GM18907 (cell line): ENCODE results near the gene CAMK1D.

Experiments
- ATAC-seq: cut with Tn5 transposase; IDR thresholded peaks from one replicate; pipeline ENCODE4 v1.9.1; 2021; ENCODE audit warnings: mild to moderate bottlenecking, moderate library complexity; ENCODE audit not compliant: unreplicated experiment

The CAMK1D gene

DNA sequence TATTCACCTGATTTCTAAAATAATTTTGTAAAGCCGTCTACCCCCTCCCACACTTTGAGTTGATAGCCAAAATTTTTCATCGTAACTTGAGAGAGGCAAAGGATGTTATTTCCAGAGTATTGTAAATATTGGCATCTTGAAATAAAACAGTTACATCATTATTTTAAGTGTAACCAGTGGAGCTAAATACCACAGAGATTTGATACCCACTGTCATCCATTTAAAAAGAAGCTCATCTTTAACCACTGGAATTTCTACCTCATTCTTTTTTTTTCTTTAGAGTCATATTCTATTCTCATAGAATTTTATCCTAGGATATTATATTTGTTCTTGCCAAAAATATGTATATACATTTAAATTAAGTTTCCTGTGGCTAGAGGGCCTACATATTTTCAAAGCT, 48.6 kb downstream of the CAMK1D start:
- ATAC-seq = no peak

DNA sequence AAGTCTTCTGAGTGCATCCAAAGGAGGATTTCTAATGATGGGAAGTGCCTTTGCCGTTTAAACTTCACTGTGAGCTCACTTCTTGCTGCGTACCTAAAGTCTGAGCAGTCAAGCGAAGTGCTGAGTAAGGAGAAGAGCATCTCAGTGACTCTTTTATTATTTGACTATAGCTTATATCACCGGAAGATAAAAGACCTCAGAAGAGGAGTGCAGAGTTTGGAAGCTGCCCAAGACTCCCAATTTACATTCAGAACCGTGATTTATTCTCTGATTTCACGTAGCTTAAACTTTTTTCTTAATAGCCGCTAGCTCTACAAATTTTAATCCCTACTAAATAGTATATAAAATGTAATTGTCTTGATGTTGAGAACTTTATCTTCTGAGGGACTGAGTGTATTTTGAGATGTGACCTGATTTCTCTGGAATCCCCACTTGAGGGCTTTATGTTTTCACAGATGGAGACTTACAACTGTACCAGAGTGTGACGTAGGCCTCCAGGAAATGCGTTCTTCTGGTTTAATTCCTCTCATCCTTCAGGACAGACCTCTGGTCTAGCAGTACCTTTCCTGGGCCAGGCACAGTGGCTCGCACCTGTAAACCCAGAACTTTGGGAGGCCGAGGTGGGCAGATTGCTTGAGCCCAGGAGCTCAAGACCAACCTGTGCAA, 51.1 kb downstream of the CAMK1D start:
- no peak for ATAC-seq

DNA sequence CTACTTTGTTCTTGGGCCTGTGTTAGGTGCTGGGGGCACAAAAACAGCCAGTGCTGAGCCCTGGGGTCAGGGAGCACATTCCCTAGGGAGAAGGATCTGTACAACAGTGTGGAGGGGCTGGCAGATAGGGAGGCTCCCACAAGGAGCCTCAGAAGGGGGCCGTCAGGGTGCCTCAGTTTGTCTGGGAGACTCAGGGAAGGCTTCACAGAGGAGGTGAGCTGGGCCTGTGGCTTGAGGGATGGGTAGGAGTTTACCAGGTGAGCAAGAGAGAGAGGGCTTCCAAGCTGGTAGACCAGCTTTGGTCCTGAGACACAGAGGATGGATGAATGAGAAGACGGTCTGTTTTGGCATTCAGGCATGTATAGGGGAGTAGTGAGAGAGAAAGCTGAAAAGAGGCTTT, 52.1 kb downstream of the CAMK1D start:
- no peak for ATAC-seq

DNA sequence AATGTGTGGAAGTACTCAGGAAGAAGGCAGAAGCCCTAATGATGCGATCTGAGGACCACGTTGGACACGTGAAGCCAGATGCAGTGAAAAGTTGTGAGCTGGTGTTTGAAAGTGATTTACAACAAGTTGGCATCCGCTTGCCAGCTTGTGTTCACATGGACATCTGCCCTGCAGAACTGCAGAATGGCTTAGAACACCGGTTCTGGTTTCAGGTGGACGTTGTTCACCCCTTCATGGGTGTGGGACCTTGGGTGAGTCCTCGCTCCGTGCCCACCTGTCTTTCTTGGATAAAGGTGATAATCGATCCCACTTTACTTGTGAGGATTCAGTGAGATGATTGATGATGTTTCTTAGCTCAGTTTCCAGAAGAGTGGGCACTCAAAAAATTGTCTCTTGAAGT, 53.8 kb downstream of the CAMK1D start:
- no peak for ATAC-seq

DNA sequence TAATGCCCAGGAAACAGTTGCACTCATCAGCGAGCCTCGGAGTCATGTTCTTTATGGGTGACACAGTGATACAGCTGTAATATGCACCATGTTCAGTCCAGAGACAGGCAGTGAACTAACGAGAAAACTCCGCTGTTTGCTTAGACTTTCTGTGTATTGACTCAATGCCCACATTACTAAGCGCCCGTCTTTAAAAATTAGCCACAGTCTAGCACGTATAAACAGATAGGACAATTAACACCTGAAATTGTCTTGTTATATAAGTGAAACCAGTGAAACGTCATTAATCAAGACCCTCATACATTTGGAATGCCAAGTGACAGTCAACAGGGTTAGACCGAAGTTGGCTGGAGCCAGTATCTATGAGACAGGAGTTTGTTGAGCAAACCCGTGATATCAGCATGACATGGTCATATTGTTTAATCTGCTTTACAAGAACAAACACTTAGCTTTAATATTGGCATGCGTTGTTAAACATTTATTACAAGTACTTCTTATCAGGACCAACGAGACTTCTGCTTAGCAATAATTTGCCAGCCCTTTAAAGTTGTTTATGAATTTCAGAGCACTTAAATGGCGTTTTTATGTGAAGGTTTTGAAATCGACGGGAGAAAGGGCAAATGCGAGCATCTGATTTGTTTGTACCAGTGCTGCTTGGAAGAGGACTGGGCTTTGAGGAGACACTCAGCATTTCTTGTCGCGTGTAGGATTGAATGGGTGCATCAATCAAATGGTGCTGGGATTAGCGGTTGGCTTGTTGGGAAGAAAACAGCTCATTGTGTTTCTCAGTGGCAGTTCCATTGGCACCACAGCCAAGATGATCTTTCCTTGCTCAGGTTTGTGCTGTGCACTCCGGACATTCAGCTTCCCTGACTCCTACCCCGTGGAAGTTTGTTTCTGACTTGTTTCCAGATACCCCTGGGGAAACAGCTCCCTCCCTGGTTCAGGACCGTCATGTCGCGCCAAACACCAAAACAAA, 56.3 kb downstream of the CAMK1D start:
- no peak for ATAC-seq

DNA sequence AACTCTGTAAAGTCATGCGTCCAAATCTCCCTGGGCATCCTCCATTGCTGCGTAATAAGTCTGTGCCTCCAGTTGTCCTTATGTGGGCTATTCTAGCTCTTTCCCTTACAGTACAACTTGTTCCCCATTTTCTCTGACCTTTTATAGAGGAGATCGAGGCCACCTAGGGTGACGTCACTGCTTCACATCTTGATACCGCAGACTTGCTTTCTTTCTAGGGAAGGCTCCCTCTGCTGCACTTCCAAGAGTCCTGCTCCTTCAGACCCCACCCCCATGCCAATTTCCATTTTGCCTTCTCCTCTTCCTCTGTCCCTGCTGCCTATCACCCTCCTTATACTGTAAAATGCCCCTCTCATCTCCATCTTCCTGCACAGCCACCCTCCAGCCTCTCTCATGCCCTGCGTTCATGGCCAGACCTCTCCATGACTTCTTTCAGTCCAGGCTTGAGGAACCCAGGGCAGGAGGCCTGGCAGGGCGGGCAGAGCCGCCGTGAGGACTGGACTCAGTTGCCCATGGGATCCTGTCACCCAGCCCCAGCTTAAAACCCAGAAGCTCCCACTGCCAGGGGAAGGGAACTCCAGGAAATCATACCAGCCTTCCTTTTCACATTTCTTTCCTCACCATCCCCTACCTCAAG, 57.5 kb downstream of the CAMK1D start:
- ATAC-seq = no peak

DNA sequence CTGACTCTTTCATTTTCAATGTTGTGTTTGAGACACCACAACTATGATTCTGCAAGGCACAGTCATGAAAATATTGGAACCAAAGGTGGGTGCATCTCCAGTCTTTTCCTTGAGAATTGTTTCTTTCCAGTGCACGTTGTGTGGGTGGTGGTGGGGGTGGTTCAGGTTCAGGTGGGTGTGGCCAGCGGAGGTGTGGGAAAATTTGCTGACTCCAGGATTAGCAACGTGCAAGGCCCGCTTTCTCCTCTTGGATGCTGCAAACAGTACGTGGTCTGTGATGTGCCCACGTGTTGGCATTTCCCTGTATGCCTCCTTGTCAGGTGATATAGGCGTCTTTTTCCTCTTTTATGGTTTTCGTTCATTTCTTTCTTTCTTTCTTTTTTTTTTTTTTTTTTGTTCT, 59.1 kb downstream of the CAMK1D start:
- ATAC-seq = no peak

GRCh38 chr10:12409161-12409560, 59.8 kb downstream of the CAMK1D start:
- no peak for ATAC-seq

GRCh38 chr10:12409613-12410012, 60.3 kb downstream of the CAMK1D start:
- ATAC-seq = no peak

DNA sequence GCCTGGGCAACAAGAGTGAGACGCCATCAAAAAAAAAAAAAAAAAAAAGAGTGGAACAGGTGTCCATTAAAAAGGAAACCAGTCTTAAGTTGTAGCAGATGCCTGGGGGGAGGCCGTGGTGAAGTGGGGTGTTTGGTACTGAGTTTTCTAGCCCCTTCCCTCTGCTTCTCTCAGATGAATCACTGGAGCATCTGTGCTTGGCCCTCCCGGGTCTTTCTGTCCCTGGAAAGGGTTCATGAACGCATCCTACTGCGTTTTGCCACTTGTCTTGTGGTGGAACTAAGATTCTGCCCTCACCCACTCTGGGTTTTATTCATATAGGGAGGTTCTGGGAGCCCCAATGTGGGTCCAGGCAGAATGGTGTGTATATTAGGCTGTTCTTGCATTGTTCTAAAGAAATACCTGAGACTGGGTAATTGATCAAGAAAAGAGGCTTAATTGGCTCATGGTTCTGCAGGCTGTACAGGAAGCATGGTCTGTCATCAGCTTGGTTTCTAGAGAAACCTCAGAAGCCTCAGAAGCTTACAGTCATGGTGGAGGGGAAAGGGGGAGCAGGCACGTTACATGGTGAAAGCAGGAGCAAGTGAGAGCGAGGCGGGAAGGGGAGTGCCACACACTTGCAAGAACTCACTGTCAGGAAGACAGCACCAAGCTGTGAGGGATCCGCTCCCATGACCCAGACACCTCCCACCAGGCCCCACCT, 63.5 kb downstream of the CAMK1D start:
- ATAC-seq = no peak

GRCh38 chr10:12413369-12413711, 64.0 kb downstream of the CAMK1D start:
- no peak for ATAC-seq

DNA sequence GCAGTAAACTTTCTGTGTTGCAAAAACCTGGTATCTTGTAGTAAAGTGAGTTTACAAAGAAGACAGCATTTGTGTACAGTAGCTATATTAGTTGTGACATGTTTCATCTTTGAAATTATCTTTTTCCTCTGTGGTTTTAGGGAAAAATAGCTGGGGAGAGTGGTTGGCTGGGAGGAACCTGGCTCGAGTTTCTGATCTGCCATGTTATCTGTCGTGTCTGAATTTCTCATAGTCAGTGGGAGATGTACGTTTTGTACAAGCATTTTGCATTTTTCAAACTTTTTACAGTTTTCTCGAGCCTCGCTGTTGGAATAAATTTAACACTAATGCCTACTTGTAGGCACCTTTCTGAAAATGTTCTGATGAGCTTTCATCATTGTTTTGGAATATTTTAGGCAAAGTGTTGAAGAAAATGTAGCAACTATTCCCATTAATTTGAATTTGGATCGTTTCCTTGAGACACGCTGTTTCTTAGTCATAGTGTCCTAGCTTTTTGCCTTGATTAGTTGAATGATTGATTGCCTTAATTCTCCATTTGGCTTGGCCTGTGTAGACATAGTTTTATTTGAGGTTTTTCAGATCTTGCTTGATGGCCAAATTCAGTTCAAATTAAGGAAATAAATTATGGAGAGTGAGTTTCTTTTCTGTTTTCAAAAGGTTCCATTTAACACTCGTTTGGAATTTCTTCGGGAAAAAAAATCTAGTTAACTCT, 65.1 kb downstream of the CAMK1D start:
- no peak for ATAC-seq

DNA sequence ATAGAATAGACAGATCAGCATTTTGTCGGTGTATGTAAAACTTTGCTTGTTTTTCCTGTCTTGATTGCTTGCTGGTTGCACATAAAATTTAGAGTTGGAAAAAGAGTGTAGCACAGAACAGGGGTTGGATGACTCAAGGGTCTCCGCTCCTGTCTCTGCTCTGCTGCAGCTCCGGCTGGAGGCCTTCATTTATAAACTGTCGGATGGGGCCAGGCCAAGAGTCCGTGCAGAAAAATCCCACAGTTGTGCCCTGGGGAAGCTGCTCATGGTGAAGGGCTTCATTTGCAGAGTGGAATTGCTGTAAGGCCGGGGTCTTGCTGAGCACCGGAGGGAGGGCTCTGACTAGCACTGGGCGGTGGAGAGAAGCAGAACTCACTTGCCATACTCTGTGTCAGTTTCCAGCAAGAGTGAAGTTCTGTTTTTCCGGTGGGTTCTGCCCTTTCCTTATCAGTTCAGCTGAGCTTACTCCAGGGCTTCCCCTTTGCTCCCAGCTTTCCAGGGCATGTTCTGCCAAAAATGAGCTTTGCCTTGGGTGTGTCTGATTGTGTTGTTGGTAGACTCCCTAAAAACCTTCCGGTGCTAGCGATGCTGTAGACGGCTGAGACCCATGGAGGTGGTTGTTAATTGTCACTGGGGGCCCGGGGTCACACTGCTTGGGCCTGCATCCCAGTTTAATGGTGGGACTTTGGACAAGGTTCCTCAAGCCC, 67.2 kb downstream of the CAMK1D start:
- ATAC-seq = no peak

- ATAC-seq = no peak
These were observed 68.0 kb downstream of the CAMK1D start for GRCh38 chr10:12417331-12417730.

- no peak for ATAC-seq
These were observed 68.7 kb downstream of the CAMK1D start for GRCh38 chr10:12418000-12418399.

DNA sequence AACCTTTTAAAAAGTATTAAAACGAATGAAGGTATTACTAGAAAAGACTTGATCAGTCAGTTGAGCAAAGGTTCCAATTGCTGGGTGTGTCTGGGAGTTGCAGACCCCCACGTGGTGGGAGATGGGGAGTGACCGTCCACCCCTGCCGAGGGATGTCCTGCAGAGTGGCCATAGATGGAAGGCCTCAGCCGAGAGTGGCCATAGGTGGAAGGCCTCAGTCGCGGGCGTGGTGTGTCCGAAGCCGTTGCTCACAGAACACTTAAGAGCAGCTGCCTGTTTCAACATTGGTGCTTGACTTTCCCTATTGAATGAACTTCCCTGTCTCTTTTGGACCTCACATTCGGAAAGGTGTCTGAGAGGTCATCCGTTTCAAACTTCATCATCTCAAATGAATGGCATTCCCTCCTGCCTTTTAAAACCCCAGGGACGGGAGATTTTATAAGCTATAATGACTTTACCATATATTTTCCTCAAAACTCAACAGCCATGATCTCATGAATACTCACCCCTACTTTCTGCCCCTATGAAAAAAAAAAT, 69.4 kb downstream of the CAMK1D start:
- no peak for ATAC-seq

DNA sequence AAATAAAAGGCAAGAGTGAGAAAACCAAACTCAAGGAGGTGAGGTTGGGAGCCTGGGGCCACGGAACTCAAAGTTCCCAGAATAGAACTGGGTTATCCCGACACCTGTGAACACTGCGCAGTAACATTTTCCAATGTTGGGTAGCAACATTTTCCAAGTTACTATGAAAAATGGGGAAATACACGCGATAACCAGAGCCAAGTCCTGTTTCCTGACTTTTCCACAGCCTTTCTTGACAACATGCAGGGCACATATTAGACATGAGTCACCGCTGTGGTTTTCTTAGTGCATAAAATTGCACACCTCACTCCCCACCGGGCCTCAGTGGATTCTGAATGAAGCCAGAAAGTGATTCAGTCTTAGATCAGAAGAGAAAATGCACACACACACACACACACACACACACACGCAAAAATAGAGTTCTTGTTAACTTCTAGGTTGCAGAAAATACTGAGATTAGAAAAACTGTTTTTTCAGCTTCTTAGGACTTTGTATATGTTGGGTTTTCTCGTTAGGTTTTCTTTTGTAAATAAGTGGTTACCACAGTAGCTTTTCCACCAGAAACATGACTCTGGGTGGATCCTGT, 70.0 kb downstream of the CAMK1D start:
- ATAC-seq = no peak

GRCh38 chr10:12420530-12421120, 71.3 kb downstream of the CAMK1D start:
- ATAC-seq = no peak

DNA sequence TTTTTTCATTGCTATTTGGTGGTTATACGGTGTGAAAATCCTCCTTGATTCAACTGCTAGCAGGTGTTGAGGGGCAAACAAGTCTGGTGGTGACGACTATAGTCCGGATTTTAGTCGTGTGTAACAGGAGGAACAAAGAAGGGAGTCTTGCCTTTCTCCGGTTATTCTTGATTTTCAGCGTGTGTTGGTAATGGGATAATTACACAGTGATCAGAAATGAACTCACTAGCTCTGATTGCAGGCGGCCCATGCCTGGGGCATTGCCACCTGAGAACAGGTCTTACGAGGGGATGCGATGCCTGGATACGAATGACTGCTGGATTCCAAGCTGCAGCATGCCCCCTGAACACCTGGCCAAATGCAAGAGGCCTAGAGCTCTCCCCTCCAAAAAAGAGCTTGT, 72.8 kb downstream of the CAMK1D start:
- ATAC-seq = no peak
